GM18867 (cell line): ENCODE measurements around the gene TRMT61A.

ENCODE experiments used
- ATAC-seq: cut with Tn5 transposase; IDR thresholded peaks from one replicate; pipeline ENCODE4 v1.9.1; 2021; ENCODE audit warnings: mild to moderate bottlenecking, moderate library complexity; ENCODE audit not compliant: unreplicated experiment

Gene TRMT61A

GRCh38 chr14:103533999-103534575, 5.1 kb downstream of the TRMT61A start:
- no peak for ATAC-seq

GRCh38 chr14:103534576-103535061, 5.6 kb downstream of the TRMT61A start:
- no peak for ATAC-seq

GRCh38 chr14:103535081-103535890, 6.3 kb downstream of the TRMT61A start:
- no peak for ATAC-seq

DNA sequence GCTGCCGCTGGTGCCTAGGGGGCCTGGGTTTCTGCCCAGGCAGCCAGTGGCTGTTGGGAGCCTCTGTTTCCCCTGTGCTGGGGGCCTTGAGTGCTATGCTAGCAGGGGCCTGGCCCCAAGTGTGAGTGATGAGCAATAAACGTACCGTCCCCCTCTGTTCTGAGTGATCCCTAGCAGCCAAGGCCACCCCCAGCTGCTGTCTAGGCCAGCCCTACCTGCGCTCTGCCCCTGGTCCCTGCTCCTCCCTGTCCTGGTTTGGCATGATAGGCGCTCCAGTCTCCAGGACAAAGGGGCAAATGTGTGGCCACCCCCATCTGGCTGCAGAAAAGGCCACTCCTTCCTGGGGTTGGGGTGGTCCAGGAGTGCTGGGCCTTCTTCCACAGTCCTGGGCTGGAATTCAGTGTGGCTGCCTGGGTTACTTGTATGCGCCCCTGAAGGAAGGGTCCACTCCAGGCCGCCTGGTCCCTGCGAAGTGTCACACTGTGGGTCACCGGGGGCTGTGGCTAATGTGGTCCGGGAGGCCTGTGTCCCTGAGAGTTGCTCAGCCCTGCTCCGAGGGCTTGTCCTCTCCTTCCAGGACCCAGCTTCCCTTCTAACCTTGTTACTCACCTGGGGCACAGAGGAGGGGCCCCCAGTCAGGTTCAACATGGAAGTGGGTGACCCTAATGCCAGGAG, 7.0 kb downstream of the TRMT61A start:
- no peak for ATAC-seq

DNA sequence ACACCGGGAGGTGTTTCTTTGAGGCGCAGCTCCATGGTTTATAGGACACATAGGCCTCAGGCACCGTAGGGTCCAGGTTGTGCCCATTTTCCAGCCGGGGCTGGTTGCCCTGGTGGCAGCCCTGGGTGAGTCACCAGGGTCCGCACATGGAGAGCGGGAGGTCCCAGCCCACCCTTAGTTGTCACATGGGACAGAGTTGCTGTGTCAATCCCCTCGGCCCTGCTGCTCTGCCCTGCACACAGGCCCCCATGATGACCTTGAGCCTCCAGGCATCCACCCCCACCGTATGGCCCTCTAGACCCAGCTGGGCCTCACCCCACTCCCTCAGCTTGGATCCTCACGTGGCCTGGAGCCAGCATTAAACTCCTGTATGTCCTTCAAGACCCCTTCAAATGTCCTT, 7.7 kb downstream of the TRMT61A start:
- no peak for ATAC-seq

DNA sequence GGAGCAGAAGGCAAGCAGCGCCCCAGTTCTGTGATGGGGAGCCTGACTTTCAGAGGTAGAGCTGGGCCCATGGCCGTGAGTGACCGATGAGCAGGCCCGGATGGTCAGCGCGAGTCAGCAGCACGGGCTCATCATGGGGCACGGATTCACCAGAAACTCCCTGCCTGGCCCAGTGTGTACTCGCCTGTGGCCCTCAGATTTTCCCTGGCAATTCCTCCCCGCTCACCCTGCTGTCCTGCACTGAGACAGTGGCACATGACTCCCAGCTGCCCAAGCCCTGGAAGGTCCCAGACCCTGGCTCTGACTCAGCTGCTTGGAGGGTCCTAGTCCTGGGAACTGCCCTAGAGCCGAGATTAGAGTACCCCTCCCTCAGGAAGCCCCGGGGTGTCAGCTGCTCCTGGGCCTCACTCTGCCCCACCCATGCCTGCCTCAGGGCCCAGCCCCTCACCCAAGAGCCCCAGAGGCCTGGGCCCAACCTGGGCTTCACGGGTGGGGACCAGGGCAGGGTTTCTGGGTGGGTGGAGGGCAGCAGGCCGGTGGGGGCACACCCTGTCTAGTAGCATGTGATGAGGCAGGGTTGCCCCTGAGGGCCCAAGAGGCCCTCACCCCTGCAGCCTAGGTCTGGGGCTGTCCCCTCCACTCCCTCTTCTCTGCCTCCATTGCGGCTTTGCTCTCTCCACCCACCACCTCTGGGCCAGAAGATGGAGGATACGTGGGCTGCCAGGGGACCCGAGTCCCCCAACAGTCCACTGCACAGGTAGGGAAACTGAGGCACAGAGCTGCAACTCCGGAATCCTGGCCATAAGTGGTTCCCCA, 8.4 kb downstream of the TRMT61A start:
- no peak for ATAC-seq

DNA sequence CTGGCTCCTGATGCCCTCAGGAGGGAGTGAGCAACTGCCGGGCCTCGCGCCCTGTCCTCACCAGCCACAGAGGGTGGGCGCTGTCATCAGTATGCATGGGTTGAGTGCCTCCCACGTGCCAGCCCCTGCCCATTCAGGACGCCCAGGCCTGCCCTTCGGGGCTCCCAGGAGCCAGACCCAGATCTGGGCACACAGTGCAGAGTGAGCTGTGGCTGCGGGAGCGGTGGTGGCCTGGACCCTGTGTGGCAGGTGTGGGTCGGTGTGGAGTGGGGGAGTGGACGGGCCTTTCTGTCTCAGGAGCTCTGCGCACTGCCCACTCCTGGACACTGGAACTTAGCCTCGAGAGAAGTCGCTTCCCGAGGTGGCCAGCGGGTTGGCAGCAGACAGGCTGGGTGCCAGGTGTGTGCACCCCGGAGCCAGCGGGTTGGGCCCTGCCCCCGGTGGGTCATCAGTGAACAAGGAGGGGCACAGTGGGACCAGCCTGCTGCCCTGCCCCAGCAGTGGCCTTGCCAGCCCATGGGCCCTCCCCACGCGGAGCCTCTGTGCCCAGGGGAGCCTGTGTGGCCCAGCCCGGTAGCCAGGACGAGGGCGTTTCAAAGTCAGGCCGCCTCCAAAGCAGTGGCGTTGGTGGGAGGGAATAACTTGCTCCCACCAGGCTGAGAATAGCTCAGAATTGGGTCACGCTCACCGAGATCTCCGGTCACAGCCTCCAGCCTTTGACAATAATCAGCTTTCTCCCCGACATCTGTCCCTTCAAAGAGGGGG, 9.5 kb downstream of the TRMT61A start:
- no peak for ATAC-seq

DNA sequence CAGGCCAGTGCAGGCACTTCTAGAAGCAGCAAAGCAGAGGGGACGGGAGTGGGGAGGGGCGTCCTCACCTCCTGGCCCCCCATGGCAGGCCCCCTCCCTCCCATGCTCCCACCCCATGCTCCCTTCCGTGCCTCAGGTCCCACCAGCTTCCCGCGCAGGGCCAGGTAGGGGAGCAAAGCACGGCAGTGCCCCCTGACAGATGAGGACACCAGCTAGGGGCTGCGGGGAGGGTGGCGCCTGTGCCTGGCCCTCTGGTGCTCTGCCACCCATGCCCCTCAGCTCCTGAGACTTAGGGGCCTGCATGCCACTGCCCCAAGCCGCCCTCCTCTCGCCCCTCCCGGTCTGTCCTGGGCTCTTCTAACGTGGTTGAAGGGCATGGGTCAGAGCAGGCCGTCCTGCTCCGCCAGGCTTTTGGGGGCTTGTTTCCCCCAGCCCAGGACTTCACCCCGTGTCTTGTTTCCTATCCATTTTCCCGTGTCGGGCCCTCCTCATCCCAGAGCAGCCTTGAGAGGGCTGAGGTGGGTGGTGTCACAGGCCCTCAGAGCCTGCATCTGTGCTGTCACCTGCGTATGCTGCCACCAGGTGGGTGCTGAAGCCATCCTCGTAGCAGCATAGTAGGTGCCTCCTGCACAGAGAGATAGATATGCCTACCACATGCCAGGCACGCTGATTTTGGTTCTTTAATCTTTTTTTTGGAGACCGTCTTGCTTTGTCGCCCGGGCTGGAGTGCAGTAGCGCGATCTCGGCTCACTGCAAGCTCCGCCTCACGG, 10.2 kb downstream of the TRMT61A start:
- ATAC-seq: no peak

DNA sequence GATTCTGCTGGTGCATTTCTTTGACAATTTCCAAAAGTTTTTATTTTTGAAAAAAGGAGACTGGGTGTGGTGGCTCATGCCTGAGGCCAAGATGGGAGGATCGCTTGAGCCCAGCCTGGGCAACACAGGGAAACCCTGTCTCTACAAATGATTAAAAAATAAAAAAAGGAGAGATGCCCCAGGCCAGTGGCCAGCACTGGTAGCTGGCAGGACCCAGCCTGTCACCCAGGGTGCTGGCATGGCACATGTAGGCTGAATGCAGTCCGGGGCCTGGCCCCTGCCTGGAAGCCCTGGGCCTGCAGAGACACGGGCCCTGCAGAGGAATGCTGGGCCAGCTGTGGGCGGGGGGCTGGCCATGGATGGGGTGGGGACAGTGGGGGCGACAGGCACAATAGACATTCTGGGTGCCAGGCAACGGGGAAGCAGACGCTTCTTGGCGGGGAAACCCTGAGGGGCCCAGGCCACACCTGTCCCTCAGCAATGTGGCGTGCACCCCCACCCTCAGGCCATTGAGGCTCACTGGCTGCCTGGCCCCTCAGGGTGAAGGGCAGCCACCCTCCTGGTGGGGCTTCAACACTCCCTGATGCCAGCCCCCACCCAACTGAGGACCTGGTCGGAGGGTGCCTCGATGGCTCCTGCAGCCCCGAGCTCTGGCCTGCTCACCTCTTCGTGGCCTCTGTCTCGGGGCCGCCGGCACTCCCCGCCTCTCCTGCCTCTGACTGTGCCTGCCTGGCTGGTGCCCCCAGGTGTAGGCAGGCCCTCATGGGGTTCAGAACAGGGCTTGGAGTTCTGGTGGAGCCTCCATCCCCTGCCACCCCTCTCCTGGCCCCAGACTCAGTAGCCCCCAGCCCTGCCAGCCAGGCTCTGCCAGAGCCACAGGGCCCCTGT, 12.1 kb downstream of the TRMT61A start:
- no peak for ATAC-seq

DNA sequence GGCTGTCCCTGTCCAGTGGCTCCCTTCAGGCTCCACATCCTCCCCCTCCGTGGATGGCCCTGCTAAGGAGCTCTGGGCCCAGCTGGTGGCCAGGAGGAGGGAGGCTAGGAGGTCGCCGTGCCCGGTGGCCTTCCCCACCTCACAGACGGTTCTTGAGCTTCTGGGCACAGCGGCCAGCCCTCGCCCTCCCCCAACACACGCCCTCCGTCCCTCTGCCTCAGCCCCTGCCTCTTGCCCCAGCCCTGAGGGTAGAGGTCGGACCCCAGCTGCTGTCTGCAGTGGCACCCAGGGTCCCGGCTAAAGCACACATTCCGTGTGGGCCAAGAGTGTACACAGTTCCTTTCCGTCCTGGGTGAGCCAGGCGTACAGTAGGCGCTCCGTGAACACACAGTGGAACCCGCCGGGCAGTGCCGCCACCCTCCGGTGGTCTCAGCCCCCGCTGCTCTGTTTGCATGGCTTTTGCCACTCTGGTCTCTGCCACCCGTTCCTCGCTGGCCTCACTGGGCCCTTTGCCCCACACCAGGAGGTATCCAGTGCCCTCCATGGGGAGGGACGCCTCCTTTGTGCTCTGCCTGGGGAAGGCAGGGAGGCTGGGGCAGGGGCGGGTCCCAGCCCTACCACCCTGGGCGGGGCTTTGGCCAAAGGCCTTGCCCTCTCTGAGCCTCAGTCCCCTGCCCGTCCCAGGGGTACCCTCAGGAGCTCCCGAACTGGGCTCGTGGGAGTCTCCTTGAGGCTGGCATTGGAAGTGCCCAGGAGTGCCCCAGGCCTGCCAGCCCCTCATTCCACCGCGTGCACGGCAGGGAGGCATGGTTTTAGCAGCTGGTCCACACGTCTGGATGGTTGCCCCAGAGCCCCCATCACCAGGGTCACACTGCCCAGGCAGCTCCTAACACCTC, 13.0 kb downstream of the TRMT61A start:
- no peak for ATAC-seq

DNA sequence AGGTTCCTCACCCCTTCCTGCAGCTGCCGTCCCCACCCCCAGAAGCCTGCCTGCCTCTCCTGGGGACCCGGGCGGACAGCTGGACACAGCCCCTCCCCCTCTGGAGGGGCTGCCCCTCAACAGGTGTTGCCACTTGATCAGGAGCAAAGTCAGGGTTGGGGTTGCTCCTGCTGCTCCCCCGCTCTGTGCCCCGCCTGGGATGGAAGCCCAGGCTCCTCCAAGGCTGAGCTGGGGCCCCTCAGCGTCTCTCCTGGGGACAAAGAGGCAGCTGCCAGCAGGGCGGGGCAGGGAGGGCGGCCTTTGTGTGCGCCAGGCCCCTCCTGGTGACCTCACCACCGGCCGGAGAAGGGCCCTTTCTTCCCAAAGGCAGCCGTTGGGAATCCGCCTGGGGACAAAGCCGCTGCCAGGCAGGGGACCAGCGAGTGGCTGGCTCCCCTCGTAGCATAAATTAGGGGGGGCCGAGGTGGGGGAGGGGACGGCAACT, 13.7 kb downstream of the TRMT61A start:
- no peak for ATAC-seq

- no peak for ATAC-seq
Observed at GRCh38 chr14:103543140-103543539, 14.1 kb downstream of the TRMT61A start.

- no peak for ATAC-seq
Observed at GRCh38 chr14:103543721-103544387, 14.9 kb downstream of the TRMT61A start.

DNA sequence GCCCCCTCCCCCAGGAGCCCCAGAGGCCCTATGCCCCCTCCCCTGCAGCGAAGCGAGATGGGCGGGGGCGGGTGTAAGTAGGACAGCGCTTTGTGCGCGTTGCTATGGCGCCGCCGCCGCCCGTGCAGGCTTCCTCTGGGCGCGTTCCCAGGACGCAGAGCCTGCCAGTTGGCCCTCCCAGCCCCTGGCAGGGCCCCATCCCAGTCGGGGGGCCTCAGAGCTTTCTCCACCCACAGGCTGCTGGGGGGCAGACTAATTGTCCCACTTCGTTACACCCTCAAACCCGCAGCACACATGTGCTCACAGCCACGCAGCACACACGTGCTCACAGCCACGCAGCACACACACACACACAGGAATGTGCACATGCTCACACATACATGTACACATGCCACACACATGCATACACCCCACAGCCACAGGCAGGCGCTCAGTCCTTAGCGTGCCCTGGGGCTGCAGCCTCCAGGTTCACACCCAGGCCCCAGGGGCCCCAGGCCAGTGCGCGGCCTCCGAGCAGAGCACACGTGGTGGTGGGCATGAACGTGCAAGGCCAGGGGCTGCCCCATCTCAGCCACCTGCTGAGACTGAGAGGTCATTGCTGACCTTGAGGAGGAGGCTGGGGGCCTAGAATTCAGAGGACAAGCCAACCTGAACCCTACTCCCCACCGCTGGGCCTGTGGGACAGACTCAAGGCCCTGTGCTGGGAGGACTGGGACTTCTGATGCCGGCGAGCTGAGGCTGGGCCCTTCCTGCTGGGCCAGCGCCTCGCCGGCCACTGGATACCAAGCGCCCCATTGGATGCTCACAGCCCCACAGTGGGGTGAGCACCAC, 15.6 kb downstream of the TRMT61A start:
- no peak for ATAC-seq

- no peak for ATAC-seq
Observed at GRCh38 chr14:103545219-103545914, 16.4 kb downstream of the TRMT61A start.
